WI38 (cell line): ENCODE measurements around the gene AGER.

ENCODE experiments used
- H3K4me3 ChIP-seq: 2 replicates; pipeline ENCODE4 v1.5.1; 2011; ENCODE audit warnings: low read depth, mild to moderate bottlenecking, control low read depth, low read length
- TF ChIP-seq, protein P1 (sequence below): IDR thresholded peaks from 2 replicates; pipeline ENCODE4 v1.5.1; 2012; ENCODE audit warnings: low read depth, mild to moderate bottlenecking, control low read depth, low read length

The AGER gene

DNA sequence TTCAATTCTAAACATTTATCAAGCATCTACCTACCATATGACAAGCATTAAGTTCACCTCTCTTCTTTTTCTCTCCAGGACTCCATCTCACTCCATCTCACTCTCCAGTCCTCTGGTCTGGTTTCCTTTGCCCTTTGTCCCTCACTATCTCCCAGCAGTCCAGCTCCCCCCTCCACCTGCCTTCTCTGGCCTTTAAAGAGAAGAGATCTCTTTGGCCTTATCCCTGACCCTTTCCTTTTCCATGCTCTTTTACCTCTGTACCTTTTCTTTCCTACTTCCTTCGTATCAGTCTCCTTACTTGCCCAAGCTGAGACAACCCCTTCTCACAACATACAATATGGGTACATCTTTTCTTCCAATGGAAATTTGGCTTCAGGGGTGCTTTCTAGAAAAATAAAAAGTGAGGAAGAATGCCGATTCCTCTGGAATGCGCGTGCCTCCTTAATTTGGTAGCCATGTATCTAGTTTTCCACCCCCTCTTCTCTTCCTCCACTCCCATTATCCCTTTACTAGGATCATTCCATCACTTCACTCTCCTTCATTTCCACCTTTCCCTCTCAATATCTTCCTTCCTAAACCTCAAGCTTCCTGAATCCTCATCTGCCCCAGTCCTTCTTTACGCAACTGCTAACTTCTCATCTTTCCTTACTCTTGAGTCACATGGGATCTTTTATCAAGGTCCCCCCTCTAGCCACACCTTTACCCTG lies 7.4 kb downstream of the AGER start:
- H3K4me3 ChIP-seq, result peak overlapping the region; percentile 98
- TF ChIP-seq, protein P1, sequence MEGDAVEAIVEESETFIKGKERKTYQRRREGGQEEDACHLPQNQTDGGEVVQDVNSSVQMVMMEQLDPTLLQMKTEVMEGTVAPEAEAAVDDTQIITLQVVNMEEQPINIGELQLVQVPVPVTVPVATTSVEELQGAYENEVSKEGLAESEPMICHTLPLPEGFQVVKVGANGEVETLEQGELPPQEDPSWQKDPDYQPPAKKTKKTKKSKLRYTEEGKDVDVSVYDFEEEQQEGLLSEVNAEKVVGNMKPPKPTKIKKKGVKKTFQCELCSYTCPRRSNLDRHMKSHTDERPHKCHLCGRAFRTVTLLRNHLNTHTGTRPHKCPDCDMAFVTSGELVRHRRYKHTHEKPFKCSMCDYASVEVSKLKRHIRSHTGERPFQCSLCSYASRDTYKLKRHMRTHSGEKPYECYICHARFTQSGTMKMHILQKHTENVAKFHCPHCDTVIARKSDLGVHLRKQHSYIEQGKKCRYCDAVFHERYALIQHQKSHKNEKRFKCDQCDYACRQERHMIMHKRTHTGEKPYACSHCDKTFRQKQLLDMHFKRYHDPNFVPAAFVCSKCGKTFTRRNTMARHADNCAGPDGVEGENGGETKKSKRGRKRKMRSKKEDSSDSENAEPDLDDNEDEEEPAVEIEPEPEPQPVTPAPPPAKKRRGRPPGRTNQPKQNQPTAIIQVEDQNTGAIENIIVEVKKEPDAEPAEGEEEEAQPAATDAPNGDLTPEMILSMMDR, result no peak

DNA sequence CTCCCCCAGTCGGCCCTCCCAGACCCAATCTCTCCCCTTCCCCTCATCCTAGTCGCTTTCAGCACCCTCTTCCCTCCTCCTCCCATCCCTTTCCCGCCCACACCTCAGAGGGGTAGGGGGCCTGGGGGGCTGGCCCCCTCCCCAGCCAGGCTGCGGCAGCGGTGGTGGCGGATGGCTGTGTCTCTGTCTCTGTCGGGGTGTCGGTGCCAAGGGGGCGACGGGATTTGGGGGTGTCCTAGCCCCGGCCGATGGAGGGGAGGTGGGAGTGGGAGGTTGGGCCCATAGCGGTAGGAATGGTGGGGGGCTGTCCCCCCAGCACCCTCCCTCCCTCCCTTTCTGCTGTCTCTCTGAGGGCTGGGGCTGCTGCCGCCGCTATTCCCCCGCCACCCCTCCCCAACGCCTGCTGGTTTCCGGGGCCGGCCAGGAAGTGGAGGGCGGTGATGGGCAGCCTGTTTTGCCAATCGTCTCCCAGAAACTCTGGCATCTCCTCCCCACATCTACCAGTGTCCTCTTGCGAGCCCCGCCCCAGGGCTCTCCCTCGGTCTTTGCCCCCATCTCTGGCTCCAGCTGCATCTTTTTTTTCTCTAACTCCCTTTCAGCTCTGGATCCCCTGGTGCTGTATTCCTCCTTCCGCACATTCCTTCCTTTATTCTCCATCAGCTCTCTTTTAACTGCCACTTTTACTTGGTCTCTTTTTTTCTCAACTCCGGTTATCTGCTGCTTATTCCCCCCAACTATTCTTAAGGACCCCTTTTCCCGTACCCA lies 8.2 kb downstream of the AGER start, which contains the start of gene AGPAT1:
Gene AGPAT1, minus strand, starts transcription at position 374 of the 765 bp plus-strand sequence. CDS start 4,588 bp downstream, outside the sequence.
- TF ChIP-seq, protein P1, result no peak
- peak within 1 kb of the TSS; percentile 98 for H3K4me3 ChIP-seq

DNA sequence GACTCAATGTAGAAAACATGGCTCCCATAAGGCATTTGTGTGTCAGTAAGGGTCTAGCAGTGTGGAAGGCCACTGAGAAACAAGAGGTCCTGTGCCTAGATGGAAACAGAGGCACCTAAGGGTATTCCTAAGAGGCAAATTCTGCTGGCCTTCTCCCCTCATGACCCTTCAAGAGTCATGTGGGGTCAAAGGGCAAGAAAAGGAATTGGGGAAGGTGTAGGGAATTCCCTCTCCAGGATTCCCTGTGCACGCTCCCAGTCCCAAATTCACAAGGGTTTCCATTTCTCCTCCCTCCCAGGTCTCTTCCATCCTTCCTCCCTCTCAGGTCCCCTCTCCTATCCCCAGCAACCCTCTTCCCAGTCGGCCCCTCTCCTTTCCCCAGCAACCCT lies 8.7 kb downstream of the AGER start:
- H3K4me3 ChIP-seq, result peak overlapping the region; percentile 98
- TF ChIP-seq, protein P1, result no peak

DNA sequence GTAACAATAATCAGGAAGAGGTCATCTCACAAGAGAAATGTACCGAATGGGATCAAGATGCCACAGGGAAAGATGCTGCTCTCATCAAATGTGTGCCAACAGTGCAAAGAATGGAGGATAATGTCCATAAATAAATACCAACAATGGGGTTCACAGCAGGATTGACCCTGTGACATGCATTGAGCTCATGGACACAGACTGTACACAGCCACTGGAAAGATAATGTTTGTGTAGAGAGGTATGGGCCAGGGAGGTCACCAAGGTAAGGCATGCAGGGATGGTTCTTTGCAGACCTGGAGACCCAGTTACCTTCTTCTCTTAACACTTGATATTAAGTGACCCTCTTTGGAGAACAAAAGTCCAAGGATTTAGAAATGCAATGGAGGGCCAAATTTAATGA lies 9.6 kb downstream of the AGER start:
- peak overlapping the region; percentile 98 for H3K4me3 ChIP-seq

DNA sequence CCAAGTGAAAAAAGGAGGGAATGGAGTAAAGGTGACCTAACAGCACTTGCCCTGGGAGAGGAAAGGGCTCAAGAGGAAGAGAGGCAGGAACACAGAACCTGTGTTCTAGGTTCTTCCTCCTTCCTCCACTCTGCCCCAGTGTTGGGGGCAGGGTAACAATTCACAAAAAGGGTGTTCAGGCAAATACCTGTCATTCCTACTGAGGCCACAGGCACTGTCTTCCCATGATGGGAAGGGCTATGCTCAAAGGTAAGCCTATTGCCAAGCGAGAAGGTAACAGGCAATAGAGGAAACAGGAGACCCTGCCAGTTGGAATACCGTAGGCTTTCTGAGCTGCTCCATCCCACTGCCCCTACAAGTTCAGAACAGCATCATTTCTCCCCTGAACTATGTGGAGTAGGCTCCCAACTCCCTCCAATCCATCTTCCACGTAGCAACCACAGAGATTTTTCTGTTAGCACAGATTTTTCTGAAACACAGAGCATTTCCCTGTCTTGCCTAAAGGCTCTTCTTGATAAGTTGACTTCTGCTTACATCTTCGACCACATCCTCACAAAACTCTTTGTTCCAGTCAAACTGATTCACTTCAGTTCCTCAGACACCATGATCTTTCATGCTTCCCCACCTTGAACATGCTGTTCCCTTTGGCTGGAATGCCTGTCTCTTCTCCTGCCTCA lies 10.9 kb downstream of the AGER start:
- TF ChIP-seq, protein P1, result no peak
- H3K4me3 ChIP-seq, result no peak overlapping the region

More for the DNA sequence above, 9.6 kb downstream of the AGER start:
- TF ChIP-seq, protein P1, result no peak

DNA sequence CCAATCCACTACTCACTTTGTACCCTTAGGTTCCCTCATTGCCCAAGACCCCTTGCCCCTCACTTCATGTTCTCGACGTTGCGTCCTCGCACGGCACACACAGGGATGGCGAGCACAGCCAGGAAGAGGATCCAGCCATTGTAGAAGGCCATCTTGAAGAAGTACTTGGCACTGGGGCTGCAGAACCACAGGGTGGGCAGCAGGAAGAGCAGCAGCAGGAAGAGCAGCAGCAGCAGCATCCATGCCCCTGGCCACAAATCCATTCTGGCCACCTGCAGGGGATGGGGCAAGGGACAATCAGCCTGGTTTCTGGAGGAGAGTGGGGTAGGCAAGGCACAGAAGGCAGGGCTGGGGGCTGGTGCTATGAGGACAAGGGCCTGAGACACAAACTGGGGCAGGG lies 12.8 kb downstream of the AGER start:
- H3K4me3 ChIP-seq, result no peak overlapping the region
- TF ChIP-seq, protein P1, result no peak
